GM23248 (cell line): ENCODE results near the gene TMED4. TPM values are rescaled to one million over a fixed set of nuclear protein-coding genes. Genes with fewer than 3 reads are reported as not detected.

Experiments
- DNase-seq: peaks from one replicate; pipeline ENCODE4 v3.0.0-alpha.2; 2015
- H2AFZ ChIP-seq: fragments of 200-600 bp; sonication (generic); 2 replicates; pipeline ENCODE4 v1.6.1; 2016; ENCODE audit warnings: antibody characterized with exemption
- H3F3A ChIP-seq: fragments of 200-600 bp; sonication (generic); 2 replicates; pipeline ENCODE4 v1.6.1; 2016; ENCODE audit warnings: mild to moderate bottlenecking, antibody characterized with exemption, mixed run types; ENCODE audit not compliant: insufficient read depth
- H3K27ac ChIP-seq: fragments of 200-600 bp; sonication (generic); 2 replicates; pipeline ENCODE4 v1.5.1; 2016; ENCODE audit warnings: mild to moderate bottlenecking
- H3K27me3 ChIP-seq: fragments of 200-600 bp; sonication (generic); replicated peaks from 2 replicates; pipeline ENCODE4 v1.6.1; 2016; ENCODE audit warnings: mild to moderate bottlenecking; ENCODE audit not compliant: insufficient read depth
- H3K36me3 ChIP-seq: fragments of 200-600 bp; sonication (generic); 2 replicates; pipeline ENCODE4 v1.6.1; 2016; ENCODE audit warnings: low read depth, mild to moderate bottlenecking
- H3K4me1 ChIP-seq: fragments of 200-600 bp; sonication (generic); 2 replicates; pipeline ENCODE4 v1.6.1; 2016; ENCODE audit warnings: mild to moderate bottlenecking; ENCODE audit not compliant: insufficient read depth
- H3K4me2 ChIP-seq: fragments of 200-600 bp; sonication (generic); one replicate; pipeline ENCODE4 v1.6.1; 2016; ENCODE audit warnings: mild to moderate bottlenecking; ENCODE audit not compliant: unreplicated experiment
- H3K4me3 ChIP-seq: fragments of 200-600 bp; sonication (generic); 2 replicates; pipeline ENCODE4 v1.5.1; 2016; ENCODE audit warnings: mild to moderate bottlenecking
- H3K79me2 ChIP-seq: fragments of 200-600 bp; sonication (generic); 2 replicates; pipeline ENCODE4 v1.6.1; 2016; ENCODE audit warnings: mild to moderate bottlenecking; ENCODE audit not compliant: insufficient read depth
- H3K9ac ChIP-seq: fragments of 200-600 bp; sonication (generic); 2 replicates; pipeline ENCODE4 v1.6.1; 2016; ENCODE audit warnings: mild to moderate bottlenecking
- H3K9me2 ChIP-seq: fragments of 200-600 bp; sonication (generic); 2 replicates; pipeline ENCODE4 v1.6.1; 2016; ENCODE audit warnings: mixed run types, mild to moderate bottlenecking, moderate library complexity; ENCODE audit not compliant: insufficient read depth
- H3K9me3 ChIP-seq: fragments of 200-600 bp; sonication (generic); one replicate; pipeline ENCODE4 v1.6.1; 2017; ENCODE audit warnings: low read depth
- H4K20me1 ChIP-seq: fragments of 200-600 bp; sonication (generic); 2 replicates; pipeline ENCODE4 v1.6.0; 2016; ENCODE audit not compliant: insufficient read depth
- EZH2 ChIP-seq: fragments of 200-600 bp; sonication (generic); IDR thresholded peaks from 2 replicates; pipeline ENCODE4 v1.6.1; 2018; ENCODE audit warnings: antibody characterized with exemption, mild to moderate bottlenecking; ENCODE audit not compliant: insufficient read depth, poor library complexity, severe bottlenecking
- EZH2phosphoT487 ChIP-seq: fragments of 200-600 bp; sonication (generic); IDR thresholded peaks from 2 replicates; pipeline ENCODE4 v1.6.1; 2018; ENCODE audit warnings: antibody characterized with exemption, moderate library complexity, mild to moderate bottlenecking, low read depth; ENCODE audit not compliant: insufficient read depth
- WGBS, 2 experiments: methylation state at CpG; one replicate each; pipeline ENCODE4 v1.1.6; 2015 to 2017; ENCODE audit warnings: low lambda C conversion rate in 2 of 2, low coverage in 1 of 2; ENCODE audit errors: missing lambda C conversion rate in 2 of 2; 5-methylcytosine and 5-hydroxymethylcytosine counted together
- in situ Hi-C: fragments of 300-500 bp; cut with MboI; formaldehyde crosslinking; loops from 2 replicates; pipeline ENCODE4 v1.15.0; 2020
- polyA plus RNA-seq: library from polyadenylated mRNA; unstranded; fragments of >200 nt; fragmentation: Nextera tagmentation; extraction: Ambion mirVana; gene quantifications from 2 replicates; pipeline ENCODE4 v1.2.1, GENCODE V29; 2016
- total RNA-seq: library from RNA; depleted of rRNA; stranded (reverse); fragments of >200 nt; shearing (Covaris generic); gene quantifications from 2 replicates; pipeline ENCODE4 v1.2.3, GENCODE V29; 2014

Gene TMED4
- total and polyA plus RNA-seq, 2 experiments from 2014 or later, result 78.2 to 201 TPM

DNA sequence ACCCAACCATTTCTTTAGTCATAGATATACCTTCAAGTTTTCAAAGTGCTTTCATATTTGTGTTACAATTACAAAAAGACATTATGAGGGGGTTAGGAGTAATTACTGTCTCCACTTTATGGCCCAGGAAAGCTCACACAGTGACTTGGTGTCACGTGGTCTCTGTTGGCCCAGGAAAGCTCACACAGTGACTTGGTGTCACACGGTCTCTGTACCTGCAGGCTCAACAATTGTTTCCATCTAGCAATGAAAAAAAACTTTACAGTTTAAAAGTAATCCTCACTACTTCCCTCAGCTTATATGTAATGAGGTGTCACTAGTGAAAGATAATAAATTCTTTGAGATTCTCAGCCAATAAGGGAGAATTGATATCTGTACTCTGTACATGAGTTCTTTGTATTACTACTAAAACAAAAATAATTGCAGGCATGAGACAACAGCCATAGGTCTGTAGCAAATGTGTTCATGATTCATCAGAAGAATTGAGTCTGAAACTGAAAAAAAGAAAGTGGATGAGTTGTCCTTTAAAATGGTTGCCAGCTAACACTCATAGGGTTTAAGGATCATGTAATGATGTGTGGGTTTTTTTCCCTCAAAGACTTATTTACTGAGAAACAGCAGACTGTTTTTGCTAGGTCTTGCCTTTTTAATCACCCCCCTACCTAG is 35.3 kb upstream of the TMED4 start:
- Histone ChIP-seq H3K36me3 (no peaks in the 10 kb centered on the region; the same call in 1 of the 2 replicates), H3K4me3 (peak overlapping the region; percentile 15), H3K27ac (peak overlapping the region; percentile 89), H3K9ac (peak overlapping the region; percentile 66), H3K4me1 (peaks cover 42% of the 10 kb centered on the region), H3K9me3 (no peaks in the 10 kb centered on the region), H4K20me1 (no peaks in the 10 kb centered on the region), H3K27me3 (no peaks in the 10 kb centered on the region), H3F3A (peaks cover 24% of the 10 kb centered on the region), H2AFZ (0 out of 2 replicates have a peak overlapping the region, but pooled peaks have one; percentile 29), H3K79me2 (peaks cover 96% of the 10 kb centered on the region), H3K4me2 (peak overlapping the region; percentile 71), H3K9me2 (no peaks in the 10 kb centered on the region)
- WGBS, 2 experiments, result 33 to 36% methylated on average over 2 of the region's 2 CpGs
- TF ChIP-seq EZH2, result no peak
- no peak for TF ChIP-seq EZH2phosphoT487
- in situ Hi-C loops, result no loop called here
- peak; percentile 92 for DNase-seq

DNA sequence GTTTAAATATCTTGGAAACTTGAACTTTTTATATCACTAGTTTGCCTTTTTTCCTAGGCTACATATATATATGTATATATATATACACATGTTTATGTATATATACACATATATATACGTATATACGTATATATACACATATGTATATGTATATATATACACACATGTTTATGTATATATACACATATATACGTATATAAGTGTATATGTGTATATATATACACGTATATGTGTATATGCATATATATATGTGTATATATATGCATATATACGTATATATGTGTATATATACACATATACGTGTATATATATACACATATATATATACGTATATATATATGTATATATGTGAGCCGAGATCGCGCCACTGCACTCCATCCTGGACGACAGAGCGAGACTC is 34.5 kb upstream of the TMED4 start:
- no peak overlapping the region for H2AFZ ChIP-seq
- H3K4me2 ChIP-seq, result no peak overlapping the region
- H3K27me3 ChIP-seq, result no peaks in the 10 kb centered on the region
- no peak for TF ChIP-seq EZH2phosphoT487
- no peak for TF ChIP-seq EZH2
- H4K20me1 ChIP-seq, result no peaks in the 10 kb centered on the region
- in situ Hi-C loops, result no loop called here
- no peak for DNase-seq
- no peak overlapping the region for H3K9ac ChIP-seq
- H3K79me2 ChIP-seq, result peaks cover 96% of the 10 kb centered on the region
- no peaks in the 10 kb centered on the region for H3K9me3 ChIP-seq
- peaks cover 43% of the 10 kb centered on the region for H3K4me1 ChIP-seq
- no peaks in the 10 kb centered on the region for H3K9me2 ChIP-seq
- peaks cover 19% of the 10 kb centered on the region for H3F3A ChIP-seq
- no peak overlapping the region for H3K27ac ChIP-seq
- H3K4me3 ChIP-seq, result no peak overlapping the region
- 89 to 98% methylated on average over 11 to 12 of the region's 12 CpGs for WGBS, 2 experiments
- no peaks in the 10 kb centered on the region; the same call in 1 of the 2 replicates for H3K36me3 ChIP-seq

DNA sequence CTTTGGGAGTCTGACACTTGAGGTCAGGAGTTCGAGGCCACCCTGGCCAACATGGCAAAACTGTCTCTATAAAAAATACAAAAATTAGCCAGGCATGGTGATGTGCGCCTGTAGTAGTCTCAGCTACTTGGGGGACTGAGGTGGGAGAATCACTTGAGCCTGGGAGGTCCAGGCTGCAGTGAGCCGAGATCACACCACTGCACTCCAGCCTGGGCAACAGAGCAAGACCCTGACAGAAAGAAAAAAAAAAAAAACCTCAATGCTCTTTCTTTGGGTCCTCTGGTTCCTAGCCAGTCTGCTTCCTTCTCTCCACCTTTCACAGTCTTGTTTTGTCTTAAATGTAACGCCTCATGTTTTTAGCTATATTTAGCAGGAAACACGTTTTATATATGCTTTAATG is 33.8 kb upstream of the TMED4 start:
- H3K27me3 ChIP-seq, result no peaks in the 10 kb centered on the region
- H3K4me2 ChIP-seq, result no peak overlapping the region
- WGBS, 2 experiments, result 83 to 93% methylated on average over 5 of the region's 5 CpGs
- H2AFZ ChIP-seq, result no peak overlapping the region
- peaks cover 17% of the 10 kb centered on the region for H3F3A ChIP-seq
- no peaks in the 10 kb centered on the region for H3K9me3 ChIP-seq
- TF ChIP-seq EZH2, result no peak
- TF ChIP-seq EZH2phosphoT487, result no peak
- no peaks in the 10 kb centered on the region for H3K9me2 ChIP-seq
- no peaks in the 10 kb centered on the region for H4K20me1 ChIP-seq
- H3K36me3 ChIP-seq, result no peaks in the 10 kb centered on the region; the same call in 1 of the 2 replicates
- H3K4me1 ChIP-seq, result peaks cover 35% of the 10 kb centered on the region
- in situ Hi-C loops, result no loop called here
- peak overlapping the region; percentile 26; the same call in 1 of the 2 replicates for H3K27ac ChIP-seq
- no peak overlapping the region for H3K9ac ChIP-seq
- no peak for DNase-seq
- H3K79me2 ChIP-seq, result peaks cover 96% of the 10 kb centered on the region
- no peak overlapping the region for H3K4me3 ChIP-seq

DNA sequence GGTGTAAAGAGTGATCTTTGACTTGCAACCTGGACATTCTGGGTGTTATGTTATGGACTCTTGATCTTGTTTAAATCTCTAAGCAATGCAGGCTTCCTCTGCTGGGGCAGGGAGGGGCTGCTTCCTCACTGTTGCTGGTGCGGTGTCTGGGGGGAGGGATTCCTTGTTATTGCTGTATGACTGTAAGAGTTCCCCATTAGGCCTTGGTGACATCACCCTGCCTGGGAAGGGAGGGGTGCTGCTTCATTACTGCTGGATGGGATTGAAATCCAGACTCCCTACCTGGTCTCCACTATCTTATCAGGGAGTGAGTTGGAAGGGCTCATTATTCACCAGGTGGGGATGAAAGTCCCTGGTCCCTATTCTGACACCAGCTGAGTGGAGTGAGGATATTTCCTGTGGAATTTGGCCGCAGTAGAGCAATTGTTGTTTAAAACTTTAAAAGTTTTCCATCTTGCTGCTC is 33.1 kb upstream of the TMED4 start:
- no peaks in the 10 kb centered on the region for H3K27me3 ChIP-seq
- H2AFZ ChIP-seq, result no peak overlapping the region
- H3K9ac ChIP-seq, result no peak overlapping the region; the same call in 1 of the 2 replicates
- no peak for TF ChIP-seq EZH2phosphoT487
- no peak for TF ChIP-seq EZH2
- no peaks in the 10 kb centered on the region for H4K20me1 ChIP-seq
- H3K4me3 ChIP-seq, result no peak overlapping the region
- peaks cover 22% of the 10 kb centered on the region for H3F3A ChIP-seq
- H3K36me3 ChIP-seq, result no peaks in the 10 kb centered on the region; the same call in 1 of the 2 replicates
- 63 to 69% methylated on average over 2 of the region's 2 CpGs for WGBS, 2 experiments
- in situ Hi-C loops, result no loop called here
- H3K27ac ChIP-seq, result peak overlapping the region; percentile 26; the same call in 1 of the 2 replicates
- DNase-seq, result peak; percentile 67
- H3K4me2 ChIP-seq, result no peak overlapping the region
- no peaks in the 10 kb centered on the region for H3K9me3 ChIP-seq
- no peaks in the 10 kb centered on the region for H3K9me2 ChIP-seq
- peaks cover 96% of the 10 kb centered on the region for H3K79me2 ChIP-seq
- peaks cover 31% of the 10 kb centered on the region for H3K4me1 ChIP-seq
